HEK293 (cell line): ENCODE results near the gene ARHGAP24.

ENCODE experiments used
- ZNF223 ChIP-seq: fragments of 450-650 bp; formaldehyde crosslinking; IDR thresholded peaks from 2 replicates; pipeline ENCODE4 v1.5.1; 2016; ENCODE audit warnings: missing biosample characterization, missing genetic modification characterization
- TF ChIP-seq, protein P1 (sequence below): fragments of 450-650 bp; formaldehyde crosslinking; IDR thresholded peaks from 2 replicates; pipeline ENCODE4 v1.5.1; 2016; ENCODE audit warnings: missing biosample characterization, missing genetic modification characterization, borderline replicate concordance

DNA sequence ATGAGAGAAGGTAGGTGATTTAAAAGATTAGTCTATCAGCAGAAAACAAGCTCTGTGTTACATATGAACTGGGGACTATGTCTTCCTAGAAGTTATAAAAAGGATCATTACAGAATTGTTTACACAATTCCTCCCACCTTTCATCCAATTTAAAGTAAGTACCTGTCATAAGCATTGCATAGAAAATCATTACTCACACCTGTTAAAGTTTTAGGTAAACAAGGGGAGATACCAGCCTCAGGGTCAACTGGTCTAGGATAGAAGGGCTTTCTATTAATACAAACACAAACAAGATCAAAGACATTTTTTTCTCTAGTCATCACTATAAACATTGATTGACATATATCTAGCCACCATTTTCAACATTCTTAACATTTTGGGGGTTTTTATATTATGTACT, 333.9 kb downstream of the ARHGAP24 start:
- no peak for TF ChIP-seq ZNF223 (tag by site-specific recombination)
- TF ChIP-seq, protein P1, sequence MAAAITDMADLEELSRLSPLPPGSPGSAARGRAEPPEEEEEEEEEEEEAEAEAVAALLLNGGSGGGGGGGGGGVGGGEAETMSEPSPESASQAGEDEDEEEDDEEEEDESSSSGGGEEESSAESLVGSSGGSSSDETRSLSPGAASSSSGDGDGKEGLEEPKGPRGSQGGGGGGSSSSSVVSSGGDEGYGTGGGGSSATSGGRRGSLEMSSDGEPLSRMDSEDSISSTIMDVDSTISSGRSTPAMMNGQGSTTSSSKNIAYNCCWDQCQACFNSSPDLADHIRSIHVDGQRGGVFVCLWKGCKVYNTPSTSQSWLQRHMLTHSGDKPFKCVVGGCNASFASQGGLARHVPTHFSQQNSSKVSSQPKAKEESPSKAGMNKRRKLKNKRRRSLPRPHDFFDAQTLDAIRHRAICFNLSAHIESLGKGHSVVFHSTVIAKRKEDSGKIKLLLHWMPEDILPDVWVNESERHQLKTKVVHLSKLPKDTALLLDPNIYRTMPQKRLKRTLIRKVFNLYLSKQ (tag by site-specific recombination): no peak
